ENCODE measurements around the gene LMF1.
"Not testable (repeated sequence)": the region's sequence is repeated elsewhere in the genome, so short reads cannot be mapped to it uniquely, and the experiment has no call there.

LMF1 gene

DNA sequence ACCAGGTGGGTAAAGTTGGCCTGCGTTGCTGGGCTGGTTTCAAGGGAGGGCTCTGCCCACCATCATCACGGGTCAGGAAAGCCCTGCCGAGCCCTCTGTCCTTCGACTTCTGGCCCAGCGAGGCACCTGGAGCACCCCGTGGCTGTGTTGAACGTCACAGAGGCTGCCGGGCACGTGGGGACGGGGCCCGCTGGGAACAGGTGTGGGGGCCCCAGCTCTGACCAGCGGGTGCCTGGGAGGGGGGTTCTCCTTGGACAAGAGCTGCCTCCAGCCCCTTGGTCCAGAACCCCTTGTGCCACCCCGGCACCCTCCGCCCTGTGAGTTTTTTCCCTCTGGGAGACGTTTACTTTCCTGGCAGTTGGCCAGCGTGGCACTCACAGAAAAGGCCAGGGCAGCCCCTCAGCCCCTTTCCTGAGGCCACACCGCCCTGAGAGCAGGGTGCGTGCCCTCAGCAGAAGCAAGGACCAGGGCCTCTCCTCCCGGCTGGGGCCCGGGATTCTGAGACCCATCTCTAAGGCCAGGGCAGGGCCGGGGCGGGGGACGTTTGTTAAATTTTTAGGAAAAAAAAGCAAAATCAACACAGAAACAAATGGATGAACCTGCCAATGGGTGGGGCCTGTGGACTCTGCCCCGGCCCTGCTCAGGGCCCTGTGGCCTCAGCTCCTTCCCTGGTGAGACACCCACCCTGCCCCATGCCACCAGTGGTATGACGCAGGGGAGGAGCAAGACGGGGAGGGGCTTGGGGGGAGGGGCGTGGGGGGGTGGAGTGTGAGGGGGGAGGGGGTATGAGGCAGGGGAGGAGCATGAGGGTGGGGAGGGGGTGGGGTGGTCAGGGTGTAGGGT lies 139.0 kb downstream of the LMF1 start:
- DNase-seq (ENCODE audit: low read depth), result no peak

GRCh38 chr16:830871-831570 lies 139.8 kb downstream of the LMF1 start:
- no peak for DNase-seq (ENCODE audit: low read depth)

DNA sequence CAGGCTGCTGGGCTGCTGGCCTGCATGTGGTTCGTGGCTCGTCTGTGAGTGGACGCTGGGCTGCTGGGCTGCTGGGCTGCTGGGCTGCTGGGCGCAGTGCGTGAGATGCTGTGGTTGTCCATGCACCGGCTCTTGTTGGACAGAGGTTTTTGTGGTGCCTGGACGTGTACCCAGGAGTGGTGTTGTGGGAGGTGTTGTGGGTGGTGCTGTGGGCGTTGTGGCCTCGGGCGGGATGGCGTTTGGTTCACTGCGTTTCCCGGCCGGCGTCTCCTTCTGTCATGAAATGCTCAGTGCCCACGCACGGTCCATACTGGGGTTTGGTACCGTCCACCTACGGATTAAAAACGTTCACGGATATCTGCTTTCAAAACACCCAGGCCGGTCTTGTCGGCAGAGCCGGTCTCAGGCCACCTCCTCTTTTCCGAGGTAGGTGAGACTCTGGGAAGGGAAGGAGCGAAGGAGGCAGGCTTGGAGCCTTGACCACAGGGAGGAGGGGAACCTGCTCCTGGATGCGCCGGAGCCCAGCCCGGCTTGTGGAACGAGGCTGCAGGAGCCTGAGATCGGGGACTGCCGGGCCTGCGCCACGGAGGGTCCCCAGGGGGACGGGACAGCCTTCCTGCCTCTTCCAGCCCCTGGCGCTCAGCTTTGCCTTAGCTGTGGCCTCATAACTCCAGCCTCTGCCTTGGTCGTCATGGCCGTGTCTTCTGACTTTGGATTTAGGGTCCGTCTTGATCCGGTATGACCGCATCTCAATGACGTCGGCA lies 140.5 kb downstream of the LMF1 start:
- DNase-seq (ENCODE audit: low read depth), result no peak

DNA sequence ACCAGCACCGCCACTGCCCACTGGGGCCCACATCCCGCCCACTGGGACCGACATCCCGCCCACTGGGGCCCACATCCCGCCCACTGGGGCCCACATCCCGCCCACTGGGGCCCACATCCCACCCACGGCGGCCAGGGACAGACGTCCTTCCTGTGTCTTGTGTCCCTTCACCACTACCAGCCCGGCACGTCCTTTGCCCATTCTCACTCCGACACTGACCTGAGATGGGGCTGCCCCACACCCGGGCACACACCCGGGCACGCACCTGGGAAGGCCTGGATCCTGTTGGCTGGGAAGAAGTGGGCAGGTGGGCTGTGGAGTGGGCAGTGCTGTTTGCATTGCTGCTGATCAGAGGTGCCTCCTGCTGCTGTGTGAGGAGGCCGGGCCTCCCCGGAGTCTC lies 141.9 kb downstream of the LMF1 start:
- DNase-seq (ENCODE audit: low read depth), result no peak

- no peak for DNase-seq (ENCODE audit: low read depth)
These were observed 143.3 kb downstream of the LMF1 start for GRCh38 chr16:827513-827912.

- DNase-seq (ENCODE audit: low read depth), result no peak
These were observed 145.3 kb downstream of the LMF1 start for GRCh38 chr16:825341-826061.

DNA sequence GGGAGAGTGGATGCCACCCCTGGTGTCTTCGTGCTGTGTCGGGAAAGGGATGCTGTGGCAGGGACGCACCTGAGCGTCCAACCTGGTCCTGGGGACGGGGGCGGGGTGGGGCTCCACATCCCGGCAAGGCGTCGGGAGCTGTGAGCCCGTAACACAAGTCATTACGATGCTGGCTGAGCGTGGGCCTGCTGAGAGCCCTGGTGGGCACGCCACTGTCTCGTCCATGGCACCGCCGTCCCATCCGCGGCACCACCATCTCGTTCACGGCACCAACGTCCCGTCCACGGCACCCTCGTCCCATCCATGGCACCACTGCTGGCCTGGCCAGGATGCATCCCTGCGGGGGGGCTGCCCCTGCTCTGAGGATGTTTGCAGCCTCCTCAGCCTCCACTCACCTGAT lies 146.2 kb downstream of the LMF1 start:
- DNase-seq (ENCODE audit: low read depth), result no peak

DNA sequence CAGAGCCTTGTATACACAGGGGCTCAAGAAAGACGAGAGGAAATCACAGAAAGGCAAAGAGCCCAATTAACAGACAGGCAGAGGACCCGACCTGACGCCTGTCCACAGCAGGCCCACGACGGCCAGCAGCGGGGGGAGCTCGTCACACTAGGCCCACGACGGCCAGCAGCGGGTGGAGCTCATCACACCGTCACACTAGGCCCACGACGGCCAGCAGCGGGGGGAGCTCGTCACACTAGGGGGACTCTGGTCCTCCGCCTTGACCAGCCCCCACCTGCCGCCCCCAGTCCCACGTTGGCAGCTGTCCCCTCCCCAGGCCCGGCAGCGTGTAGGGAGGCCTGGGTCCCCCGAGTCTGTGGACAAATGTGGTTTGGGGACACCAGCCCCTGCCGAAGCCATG lies 146.6 kb downstream of the LMF1 start:
- no peak for DNase-seq (ENCODE audit: low read depth)

DNA sequence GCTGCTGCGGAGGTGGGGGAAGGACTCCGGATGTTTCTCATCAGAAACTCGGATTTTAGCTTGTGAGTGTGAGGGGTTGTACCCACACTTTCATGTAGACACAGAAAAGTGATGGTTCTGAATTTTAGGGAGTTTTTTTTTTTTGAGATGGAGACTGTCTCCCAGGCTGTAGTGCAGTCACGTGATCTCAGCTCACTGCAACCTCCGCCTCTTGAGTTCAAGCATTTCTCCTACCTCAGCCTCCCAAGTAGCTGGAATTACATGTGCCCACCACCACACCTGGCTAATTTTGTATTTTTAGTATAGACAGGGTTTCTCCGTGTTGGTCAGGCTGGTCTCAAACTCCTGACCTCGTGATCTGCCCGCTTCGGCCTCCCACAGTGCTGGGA lies 147.9 kb downstream of the LMF1 start:
- DNase-seq (ENCODE audit: low read depth), result no peak

DNA sequence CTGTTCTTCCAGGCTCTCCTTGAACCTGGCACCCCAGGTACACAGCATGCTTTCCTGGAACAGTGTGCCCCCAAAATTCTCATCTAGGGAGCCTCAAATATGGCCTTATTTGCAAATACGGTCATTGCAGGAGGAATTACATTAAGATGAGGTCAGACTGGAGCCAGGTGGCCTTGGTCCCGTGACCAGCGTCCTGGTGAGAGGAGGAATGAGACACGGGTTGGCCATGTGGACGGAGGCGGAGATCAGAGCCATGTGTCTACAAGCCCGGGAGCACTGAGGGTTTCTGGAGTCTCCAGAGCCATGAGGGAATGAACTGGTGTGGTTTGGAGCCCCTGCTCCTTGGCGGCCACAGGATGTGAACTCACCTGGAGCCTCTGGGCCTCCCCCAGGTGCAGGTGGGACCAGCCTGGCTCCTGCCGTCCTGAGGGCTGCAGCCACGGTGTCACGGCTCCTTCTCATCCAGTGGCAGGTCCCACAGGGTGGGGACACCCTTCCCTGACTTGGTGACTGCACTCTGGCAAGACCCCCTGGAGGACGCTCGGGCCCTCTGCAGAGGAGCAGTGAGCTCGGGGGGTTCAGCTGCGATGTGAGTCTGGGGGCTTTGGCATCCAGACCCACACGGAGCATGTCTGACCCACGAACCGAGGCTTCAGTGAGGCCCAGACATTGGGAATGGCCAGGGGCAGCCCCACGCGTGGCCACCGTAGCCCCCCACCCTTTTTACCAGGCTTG lies 148.4 kb downstream of the LMF1 start:
- DNase-seq (ENCODE audit: low read depth), result no peak

GRCh38 chr16:821751-822150 lies 149.0 kb downstream of the LMF1 start:
- no peak for DNase-seq (ENCODE audit: low read depth)

- no peak for DNase-seq (ENCODE audit: low read depth)
These were observed 150.0 kb downstream of the LMF1 start for GRCh38 chr16:820748-821147.

- not testable (repeated sequence) for DNase-seq (ENCODE audit: low read depth)
These were observed 150.8 kb downstream of the LMF1 start for GRCh38 chr16:820044-820408.

DNA sequence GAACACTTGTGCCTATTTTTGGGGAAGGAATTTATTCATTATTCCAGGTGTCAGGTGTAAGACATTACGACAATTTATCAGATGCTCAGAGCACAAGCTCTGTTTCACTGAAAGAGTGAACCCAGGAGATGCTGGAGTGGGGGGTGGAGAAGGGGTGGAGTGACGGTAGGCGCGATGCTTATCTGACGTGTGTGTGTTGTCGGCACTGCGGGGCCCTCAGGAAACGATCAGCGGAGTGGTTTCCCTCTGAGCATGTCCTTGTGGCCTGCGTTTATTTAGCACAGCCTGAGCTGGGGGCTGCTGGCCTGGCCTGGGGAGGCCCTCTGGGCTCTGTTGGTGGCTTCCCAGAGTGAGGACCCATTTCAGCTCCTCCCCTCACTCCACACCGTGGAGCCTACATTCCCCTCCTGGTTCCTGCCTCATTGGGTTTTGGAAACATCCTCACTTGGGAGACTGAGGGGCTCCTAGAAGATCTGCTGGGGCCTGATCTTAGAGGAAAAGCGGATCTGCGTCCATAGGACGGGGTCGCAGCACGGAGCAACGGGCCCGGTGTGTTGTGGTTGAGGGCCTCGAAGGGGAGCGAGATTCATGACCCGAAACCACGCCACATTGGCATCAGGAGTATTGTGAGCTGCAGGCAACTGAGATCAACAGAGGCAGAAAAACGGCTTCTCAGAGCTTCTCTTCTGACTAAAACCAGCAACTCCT lies 151.3 kb downstream of the LMF1 start:
- no peak for DNase-seq (ENCODE audit: low read depth)

DNA sequence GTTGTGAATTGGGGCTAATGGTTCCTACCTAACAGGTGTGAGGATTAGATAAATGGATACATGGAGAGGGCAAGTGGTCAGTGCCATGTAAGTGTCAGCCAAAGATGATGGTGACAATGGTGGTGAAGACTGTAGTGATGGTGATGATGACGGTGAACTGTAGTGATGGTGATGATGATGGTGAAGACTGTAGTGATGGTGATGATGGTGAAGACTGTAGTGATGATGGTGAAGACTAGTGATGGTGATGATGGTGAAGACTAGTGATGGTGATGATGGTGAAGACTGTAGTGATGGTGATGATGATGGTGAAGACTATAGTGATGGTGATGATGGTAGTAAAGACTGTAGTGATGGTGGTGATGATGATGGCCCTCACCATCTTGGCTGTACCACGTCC lies 152.2 kb downstream of the LMF1 start:
- DNase-seq (ENCODE audit: low read depth), result no peak

- DNase-seq (ENCODE audit: low read depth), result no peak
These were observed 152.7 kb downstream of the LMF1 start for GRCh38 chr16:818132-818531.

DNA sequence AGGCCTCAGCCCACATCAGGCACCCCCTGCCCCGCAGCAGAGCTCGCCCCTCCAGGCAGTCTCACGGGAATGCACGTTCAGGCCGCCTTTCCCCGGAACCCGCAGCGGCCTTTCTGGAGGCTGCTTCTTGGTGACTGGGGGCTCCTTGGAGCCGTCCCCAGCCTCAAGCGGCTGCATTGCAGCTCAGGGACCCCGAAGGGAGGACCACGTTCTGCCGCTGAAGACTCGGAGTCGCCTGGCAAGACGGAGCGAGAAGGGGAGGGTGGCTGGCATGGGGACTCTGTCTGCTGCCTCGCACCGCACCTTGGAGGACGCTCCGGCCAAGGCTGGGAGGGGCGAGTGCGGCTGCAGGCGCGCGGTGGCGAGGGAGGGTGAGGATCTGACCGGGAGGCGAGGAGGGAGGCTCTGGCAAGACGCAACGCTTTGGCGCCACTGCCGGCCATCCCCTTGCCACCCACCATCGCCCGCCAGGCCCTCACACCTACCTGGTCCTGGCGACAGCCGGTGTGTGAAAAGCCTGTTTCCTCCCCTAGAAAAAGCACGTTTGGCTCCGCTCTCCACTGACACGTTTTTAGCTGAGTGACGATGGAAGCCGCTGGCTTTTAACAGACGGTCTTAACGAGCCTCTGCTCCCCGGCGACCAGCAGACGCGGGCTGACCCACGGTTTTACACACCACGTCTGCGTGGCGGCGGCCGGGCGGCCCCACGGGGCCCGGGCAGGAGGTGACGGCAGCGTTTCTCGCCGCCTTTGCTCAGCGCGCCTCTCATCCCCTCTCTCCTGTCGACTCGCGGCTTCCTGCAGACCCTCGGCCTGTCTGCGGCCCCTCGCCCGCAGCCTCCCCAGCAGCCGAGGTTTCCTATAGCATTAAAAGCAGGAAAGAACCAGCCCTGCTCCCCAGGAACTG lies 153.5 kb downstream of the LMF1 start:
- no peak for DNase-seq (ENCODE audit: low read depth)

DNA sequence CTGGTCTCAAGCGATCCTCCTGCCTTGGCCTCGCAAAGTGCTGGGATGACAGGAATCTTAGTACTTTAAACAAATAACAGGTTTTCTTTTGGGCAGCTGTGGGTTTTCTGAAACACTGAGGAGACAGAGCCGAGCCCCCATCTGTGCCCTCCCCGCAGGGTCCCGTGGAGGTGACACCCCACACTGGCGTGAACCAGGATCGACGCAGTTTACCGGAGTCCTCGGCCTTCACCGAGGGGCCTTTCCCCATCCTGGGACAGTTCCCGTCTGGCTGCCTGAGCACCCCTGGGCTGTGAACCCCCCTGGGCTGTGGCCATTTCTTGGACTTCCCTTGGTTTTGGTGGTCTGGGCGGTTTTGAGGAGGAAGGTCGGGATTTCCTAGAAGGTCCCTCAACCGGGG lies 154.9 kb downstream of the LMF1 start:
- no peak for DNase-seq (ENCODE audit: low read depth)

DNA sequence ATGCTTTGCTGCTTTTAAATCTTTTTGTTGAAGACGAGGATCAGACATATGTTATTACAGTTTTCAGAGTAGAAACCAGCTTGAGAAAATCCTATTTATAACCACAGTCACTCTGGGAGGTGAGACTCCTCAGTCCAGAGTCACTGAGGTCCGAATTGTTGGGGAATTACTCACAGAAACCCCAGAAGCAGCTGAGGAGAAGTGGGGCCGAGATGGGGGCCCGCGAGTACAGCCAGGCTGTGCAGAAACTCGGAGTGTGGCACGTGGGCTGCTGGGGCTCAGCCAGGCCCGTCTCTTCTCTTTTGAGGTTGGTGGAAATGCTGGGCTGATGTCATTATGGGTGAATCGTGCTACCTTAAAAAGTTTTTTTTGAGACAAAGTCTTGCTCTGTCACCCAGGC lies 155.8 kb downstream of the LMF1 start:
- peak; percentile 59 for DNase-seq (ENCODE audit: low read depth)

GRCh38 chr16:813916-814412 lies 156.8 kb downstream of the LMF1 start:
- DNase-seq (ENCODE audit: low read depth), result no peak
